HepG2 (cell line): ENCODE data around the gene SERPINA9.

Source experiments
- HDAC2 ChIP-seq: sonication (generic); formaldehyde crosslinking; IDR thresholded peaks from 2 replicates; pipeline ENCODE4 v1.4.0; 2020; ENCODE audit warnings: missing genetic modification reagents
- SNRNP70 ChIP-seq: fragments of 200-400 bp; formaldehyde crosslinking; IDR thresholded peaks from 2 replicates; pipeline ENCODE4 v1.6.1; 2017; ENCODE audit warnings: mild to moderate bottlenecking, low read depth, low read length, moderate library complexity

- peak; percentile 37; the same call in 1 of the 2 replicates for TF ChIP-seq HDAC2 (CRISPR knock-in tag)
- no peak for TF ChIP-seq SNRNP70
Measured at GRCh38 chr14:94485944-94486841, 10.2 kb upstream of the SERPINA9 start.
